ENCODE measurements around the gene GGT5. TPM values are rescaled to one million over a fixed set of nuclear protein-coding genes. Genes with fewer than 3 reads are reported as not detected.
"Not testable (repeated sequence)": the region's sequence is repeated elsewhere in the genome, so short reads cannot be mapped to it uniquely, and the experiment has no call there.

GGT5 gene
- total RNA-seq, 1 donor from 2014 or later: 61.4 TPM

DNA sequence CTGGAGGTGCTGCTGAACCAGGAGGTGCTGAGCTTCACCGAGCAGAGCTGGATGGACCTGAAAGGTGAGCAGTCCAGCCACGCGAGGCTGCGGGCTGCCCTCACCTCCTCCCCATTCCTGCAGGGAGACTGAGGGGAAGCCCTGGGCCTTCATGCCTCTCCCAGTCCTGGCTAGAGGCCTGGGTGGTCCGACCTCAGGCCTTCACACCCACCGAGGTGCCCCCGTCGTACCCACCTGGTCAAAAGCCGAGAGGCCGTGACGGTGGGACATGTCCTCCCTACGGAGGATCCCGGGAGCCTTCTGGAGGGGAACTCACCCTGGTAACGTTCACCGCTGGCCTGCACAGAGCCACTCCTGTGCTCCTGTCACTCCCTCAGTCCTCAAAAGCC lies 58.5 kb downstream of the GGT5 start:
- Histone ChIP-seq H3K36me3 (no peaks in the 10 kb centered on the region), H3K9me3 (no peaks in the 10 kb centered on the region), H3K27me3 (no peaks in the 10 kb centered on the region), H3K4me3 (no peak overlapping the region), H3K27ac (no peak overlapping the region), H3K4me1 (peaks cover 30% of the 10 kb centered on the region)
- no peak for TF ChIP-seq POLR2AphosphoS5 (IDR thresholded peaks at IDR 0.05; ENCODE audit: insufficient read depth in 1 of 2, low read depth in 1 of 2)
- no peak for DNase-seq (ENCODE audit: extremely low spot score in 2 of 2)
- intact Hi-C loops (cut with DNase I): loop anchor here (5.0 kb wide), 1 partner anchor 61 kb away; the partner anchor contains the start of gene GGT5

DNA sequence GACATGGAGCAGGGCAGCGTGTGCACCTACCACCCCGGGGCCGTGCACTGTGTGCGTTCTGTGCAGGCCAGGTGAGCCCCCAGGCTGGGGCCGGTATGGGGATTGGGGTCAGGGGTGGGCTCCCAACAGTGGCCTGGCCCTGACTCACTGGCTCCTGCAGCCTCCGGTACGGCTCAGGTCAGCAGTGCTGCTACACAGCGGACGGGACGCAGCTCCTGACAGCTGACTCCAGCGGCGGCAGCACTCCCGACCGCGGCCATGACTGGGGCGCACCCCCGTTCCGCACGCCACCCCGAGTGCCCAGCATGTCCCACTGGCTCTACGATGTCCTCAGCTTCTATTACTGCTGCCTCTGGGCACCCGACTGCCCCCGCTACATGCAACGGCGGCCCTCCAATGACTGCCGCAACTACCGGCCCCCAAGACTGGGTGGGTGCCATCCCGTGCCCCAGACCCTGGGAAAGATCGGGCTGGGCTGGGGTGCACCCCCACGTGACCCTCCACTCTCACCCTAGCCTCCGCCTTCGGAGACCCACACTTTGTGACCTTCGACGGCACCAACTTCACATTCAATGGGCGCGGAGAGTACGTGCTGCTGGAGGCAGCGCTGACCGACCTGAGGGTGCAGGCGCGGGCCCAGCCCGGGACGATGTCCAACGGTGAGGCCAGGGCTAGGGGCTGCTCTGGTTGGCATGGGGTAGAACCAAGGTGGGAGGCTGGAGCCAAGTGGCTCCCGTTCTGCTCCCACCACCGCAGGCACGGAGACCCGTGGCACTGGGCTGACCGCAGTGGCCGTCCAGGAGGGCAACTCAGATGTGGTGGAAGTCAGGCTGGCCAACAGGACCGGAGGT lies 59.2 kb downstream of the GGT5 start:
- Histone ChIP-seq H3K27ac (no peak overlapping the region), H3K27me3 (no peaks in the 10 kb centered on the region), H3K4me3 (no peak overlapping the region), H3K9me3 (no peaks in the 10 kb centered on the region), H3K36me3 (no peaks in the 10 kb centered on the region), H3K4me1 (peaks cover 35% of the 10 kb centered on the region)
- TF ChIP-seq, protein P1, sequence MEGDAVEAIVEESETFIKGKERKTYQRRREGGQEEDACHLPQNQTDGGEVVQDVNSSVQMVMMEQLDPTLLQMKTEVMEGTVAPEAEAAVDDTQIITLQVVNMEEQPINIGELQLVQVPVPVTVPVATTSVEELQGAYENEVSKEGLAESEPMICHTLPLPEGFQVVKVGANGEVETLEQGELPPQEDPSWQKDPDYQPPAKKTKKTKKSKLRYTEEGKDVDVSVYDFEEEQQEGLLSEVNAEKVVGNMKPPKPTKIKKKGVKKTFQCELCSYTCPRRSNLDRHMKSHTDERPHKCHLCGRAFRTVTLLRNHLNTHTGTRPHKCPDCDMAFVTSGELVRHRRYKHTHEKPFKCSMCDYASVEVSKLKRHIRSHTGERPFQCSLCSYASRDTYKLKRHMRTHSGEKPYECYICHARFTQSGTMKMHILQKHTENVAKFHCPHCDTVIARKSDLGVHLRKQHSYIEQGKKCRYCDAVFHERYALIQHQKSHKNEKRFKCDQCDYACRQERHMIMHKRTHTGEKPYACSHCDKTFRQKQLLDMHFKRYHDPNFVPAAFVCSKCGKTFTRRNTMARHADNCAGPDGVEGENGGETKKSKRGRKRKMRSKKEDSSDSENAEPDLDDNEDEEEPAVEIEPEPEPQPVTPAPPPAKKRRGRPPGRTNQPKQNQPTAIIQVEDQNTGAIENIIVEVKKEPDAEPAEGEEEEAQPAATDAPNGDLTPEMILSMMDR (IDR thresholded peaks at IDR 0.05): no peak
- TF ChIP-seq POLR2AphosphoS5 (IDR thresholded peaks at IDR 0.05; ENCODE audit: insufficient read depth in 1 of 2, low read depth in 1 of 2) (no peak), POLR2A (IDR thresholded peaks at IDR 0.05) (no peak)
- no peak for DNase-seq (ENCODE audit: extremely low spot score in 2 of 2)
- intact Hi-C loops (cut with DNase I): loop anchor here (5.0 kb wide), 1 partner anchor 62 kb away; the partner anchor contains the start of gene GGT5

DNA sequence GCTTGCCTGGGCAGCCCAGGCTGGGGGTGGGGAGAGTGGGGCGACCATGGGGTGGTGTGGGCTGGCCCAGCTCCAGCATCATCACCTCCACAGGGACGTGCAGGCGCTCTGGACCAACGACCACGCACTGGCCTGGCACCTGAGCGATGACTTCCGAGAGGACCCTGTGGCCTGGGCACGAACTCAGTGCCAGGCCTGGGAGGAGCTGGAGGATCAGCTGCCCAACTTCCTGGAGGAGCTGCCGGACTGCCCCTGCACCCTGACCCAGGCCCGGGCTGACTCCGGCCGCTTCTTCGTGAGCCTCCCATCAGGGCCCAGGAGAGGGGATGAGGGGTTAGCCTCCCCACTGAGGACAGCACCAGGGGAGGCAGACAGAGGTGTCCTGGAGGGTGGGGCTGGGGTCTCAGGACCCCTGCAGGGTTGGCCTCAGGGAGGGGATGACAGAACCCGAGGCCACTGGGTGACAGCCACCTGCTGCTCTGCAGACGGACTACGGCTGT lies 59.8 kb downstream of the GGT5 start:
- DNase-seq (ENCODE audit: extremely low spot score in 2 of 2): no peak
- H3K4me1 ChIP-seq: peaks cover 31% of the 10 kb centered on the region
- intact Hi-C loops (cut with DNase I): loop anchor here (5.0 kb wide), 1 partner anchor 62 kb away; the partner anchor contains the start of gene GGT5

DNA sequence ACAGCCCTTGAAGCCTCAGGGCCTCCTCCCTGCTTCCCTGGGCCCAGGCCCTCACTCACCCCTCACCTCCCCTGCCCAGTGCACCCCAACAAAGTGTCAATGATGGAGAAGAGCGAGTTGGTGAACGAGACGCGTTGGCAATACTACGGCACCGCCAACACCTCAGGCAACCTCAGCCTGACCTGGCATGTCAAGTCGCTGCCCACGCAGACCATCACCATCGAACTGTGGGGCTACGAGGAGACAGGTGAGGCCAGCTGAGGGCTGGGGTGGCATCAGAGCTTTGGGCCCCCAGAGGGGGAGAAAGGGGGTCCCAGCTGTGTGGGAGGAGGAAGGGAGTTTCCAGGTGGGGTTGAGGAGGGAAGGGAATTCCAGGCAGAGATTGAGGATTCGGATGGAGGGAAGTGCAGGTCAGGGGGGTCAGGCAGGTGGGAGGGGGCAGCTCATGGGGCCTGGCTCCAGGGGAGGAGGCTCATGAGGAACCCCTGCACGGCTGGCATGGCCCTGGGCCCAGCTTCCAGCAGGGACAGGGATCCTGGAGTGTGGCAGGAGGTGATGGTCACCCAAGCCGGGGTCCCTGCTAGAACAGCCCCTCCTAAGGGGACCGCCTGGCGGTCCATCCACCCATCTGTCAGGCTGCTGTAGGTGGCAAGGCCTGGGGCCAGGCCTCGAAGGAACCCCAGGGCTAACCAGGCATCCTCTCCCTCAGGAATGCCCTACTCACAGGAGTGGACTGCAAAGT lies 60.7 kb downstream of the GGT5 start:
- Histone ChIP-seq H3K27me3 (no peaks in the 10 kb centered on the region), H3K27ac (no peak overlapping the region), H3K36me3 (no peaks in the 10 kb centered on the region), H3K9me3 (no peaks in the 10 kb centered on the region), H3K4me3 (no peak overlapping the region), H3K4me1 (peaks cover 28% of the 10 kb centered on the region)
- intact Hi-C loops (cut with DNase I): no loop called here
- TF ChIP-seq POLR2AphosphoS5 (IDR thresholded peaks at IDR 0.05; ENCODE audit: insufficient read depth in 1 of 2, low read depth in 1 of 2): no peak
- TF ChIP-seq, protein P1 (IDR thresholded peaks at IDR 0.05): no peak
- TF ChIP-seq POLR2A (IDR thresholded peaks at IDR 0.05): no peak
- DNase-seq (ENCODE audit: extremely low spot score in 2 of 2): no peak

More for the DNA sequence above, 59.8 kb downstream of the GGT5 start:
- TF ChIP-seq, protein P1 (IDR thresholded peaks at IDR 0.05): no peak
- H3K36me3 ChIP-seq: no peaks in the 10 kb centered on the region
- no peak overlapping the region for H3K4me3 ChIP-seq
- H3K27me3 ChIP-seq: no peaks in the 10 kb centered on the region
- no peak overlapping the region for H3K27ac ChIP-seq
- no peaks in the 10 kb centered on the region for H3K9me3 ChIP-seq

DNA sequence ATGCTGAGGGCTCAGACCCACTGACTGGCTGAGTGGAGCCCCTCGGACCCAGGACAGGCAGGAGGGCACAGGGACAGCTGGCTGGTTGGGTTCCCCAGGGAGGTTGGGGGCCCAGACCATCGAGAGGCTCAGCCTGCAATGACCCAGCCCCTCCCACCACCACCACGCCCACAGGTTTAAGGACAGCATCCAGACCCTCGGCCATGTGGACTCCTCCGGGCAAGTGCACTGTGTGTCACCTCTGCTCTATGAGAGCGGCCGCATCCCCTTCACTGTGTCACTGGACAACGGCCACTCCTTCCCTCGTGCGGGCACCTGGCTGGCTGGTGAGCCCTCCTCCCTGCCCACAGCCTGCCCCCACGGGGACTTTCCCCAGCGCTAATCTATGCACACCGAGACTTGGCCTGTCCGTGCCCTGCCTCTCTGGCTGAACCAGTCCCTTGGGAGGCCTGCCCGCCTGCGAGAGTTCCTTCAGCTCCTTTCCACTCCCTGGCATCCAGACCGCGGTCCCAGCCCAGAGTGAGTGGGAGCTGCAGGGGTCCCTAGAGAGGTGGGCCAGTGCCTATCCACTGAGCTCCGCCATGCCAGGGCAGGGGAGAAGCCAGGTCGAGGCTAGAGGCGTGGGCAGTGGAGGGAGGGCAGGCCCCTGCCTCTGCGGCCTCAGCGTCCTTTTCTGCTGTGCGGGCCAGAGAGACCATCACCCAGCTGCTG lies 61.4 kb downstream of the GGT5 start:
- intact Hi-C loops (cut with DNase I): no loop called here
- DNase-seq (ENCODE audit: extremely low spot score in 2 of 2): no peak
- Histone ChIP-seq H3K4me1 (peaks cover 28% of the 10 kb centered on the region), H3K27ac (no peak overlapping the region), H3K4me3 (peak overlapping the region in 1 of 2 donors; percentile 29), H3K9me3 (no peaks in the 10 kb centered on the region), H3K27me3 (no peaks in the 10 kb centered on the region), H3K36me3 (peaks cover 0 to 1% of the 10 kb centered on the region in 2 donors)
- TF ChIP-seq, protein P1 (IDR thresholded peaks at IDR 0.05): no peak
- TF ChIP-seq POLR2A (IDR thresholded peaks at IDR 0.05): no peak

DNA sequence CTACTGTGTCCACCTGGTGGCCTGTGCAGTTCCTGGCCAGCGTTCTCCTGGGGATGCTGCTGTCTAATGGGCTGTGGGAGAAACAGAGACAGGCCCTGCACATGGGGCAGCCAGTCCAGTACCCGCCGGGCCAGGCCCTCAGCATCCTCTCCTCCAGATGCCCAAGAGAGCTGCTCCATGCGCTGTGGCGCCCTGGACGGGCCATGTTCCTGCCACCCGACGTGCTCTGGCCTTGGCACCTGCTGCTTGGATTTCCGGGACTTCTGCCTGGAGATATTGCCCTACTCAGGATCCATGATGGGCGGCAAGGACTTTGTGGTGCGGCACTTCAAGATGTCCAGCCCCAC lies 62.0 kb downstream of the GGT5 start:
- DNase-seq (ENCODE audit: extremely low spot score in 2 of 2); H3K27me3 ChIP-seq; H3K36me3 ChIP-seq; H3K9me3 ChIP-seq; intact Hi-C loops (cut with DNase I); H3K27ac ChIP-seq: not testable (repeated sequence)
- H3K4me1 ChIP-seq: peaks cover 34% of the 10 kb centered on the region
- peak overlapping the region in 1 of 2 donors; percentile 29 for H3K4me3 ChIP-seq

All from vagina (tissue), 2 donors.